22Rv1 (cell line): ENCODE results near the gene OXA1L.

Experiments
- CTCF ChIP-seq: fragments of 450-650 bp; IDR thresholded peaks from 2 replicates; pipeline ENCODE4 v1.5.1; 2017; ENCODE audit warnings: mild to moderate bottlenecking
- ZFX ChIP-seq: fragments of 450-650 bp; IDR thresholded peaks from 2 replicates; pipeline ENCODE4 v1.6.1; 2017; ENCODE audit warnings: antibody characterized with exemption, borderline replicate concordance

DNA sequence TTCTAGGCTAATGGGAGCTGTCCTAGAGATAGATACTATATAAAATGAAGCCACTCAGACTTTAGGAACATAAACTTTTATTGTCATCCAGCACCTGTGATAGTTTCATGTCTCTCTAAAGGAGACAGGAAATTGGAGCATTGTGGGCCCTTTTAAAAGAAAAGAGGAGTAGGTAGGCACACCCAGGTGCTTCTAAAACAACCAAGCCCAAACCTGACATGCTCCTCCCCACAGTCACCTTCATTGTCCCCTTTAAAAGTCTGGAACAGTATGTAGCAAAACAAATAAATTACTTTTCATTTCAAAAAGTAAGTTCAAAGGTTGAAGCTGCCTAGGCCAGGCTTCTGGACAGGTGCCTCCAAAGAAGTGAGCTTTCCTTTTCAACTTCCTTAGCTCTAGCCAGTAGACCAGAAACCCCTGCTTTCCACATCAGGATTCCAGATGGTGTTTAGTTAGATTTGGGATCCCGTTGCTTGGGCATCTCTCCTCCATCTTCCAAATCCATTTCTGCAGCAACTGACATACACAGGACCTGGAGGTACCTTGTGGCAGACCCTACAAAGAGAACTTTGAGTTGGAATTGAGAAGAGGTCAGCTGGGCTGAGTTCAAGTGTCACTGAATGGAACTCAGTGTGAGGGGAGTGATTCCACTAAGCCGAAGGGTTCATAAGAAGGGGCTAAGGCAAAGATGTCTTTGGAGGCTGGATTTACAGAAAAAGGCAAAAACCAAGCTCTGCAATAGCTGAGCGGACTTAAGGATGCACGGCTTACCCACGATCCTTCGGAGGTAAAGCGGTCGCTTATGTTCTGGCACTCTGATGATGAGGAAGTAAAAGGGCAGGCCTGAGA, 6.9 kb downstream of the OXA1L start:
- no peak for TF ChIP-seq CTCF
- TF ChIP-seq ZFX, result no peak
